ENCODE data around the gene CAMK1D.

- no peak for TF ChIP-seq POLR2A (IDR thresholded peaks at IDR 0.05)
- TF ChIP-seq, protein P1, sequence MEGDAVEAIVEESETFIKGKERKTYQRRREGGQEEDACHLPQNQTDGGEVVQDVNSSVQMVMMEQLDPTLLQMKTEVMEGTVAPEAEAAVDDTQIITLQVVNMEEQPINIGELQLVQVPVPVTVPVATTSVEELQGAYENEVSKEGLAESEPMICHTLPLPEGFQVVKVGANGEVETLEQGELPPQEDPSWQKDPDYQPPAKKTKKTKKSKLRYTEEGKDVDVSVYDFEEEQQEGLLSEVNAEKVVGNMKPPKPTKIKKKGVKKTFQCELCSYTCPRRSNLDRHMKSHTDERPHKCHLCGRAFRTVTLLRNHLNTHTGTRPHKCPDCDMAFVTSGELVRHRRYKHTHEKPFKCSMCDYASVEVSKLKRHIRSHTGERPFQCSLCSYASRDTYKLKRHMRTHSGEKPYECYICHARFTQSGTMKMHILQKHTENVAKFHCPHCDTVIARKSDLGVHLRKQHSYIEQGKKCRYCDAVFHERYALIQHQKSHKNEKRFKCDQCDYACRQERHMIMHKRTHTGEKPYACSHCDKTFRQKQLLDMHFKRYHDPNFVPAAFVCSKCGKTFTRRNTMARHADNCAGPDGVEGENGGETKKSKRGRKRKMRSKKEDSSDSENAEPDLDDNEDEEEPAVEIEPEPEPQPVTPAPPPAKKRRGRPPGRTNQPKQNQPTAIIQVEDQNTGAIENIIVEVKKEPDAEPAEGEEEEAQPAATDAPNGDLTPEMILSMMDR (IDR thresholded peaks at IDR 0.05) = no peak
- TF ChIP-seq EP300 (IDR thresholded peaks at IDR 0.05) = no peak
These were observed 158.0 kb downstream of the CAMK1D start for GRCh38 chr10:12507165-12507850.
